GM23338 (cell line): ENCODE measurements around the gene FBXL20. TPM values are rescaled to one million over a fixed set of nuclear protein-coding genes. Genes with fewer than 3 reads are reported as not detected.

ENCODE experiments used
- ATAC-seq: fragments of 200-7000 bp; cut with Tn5 transposase; 3 replicates; pipeline ENCODE4 v1.9.1; 2020
- DNase-seq: peaks from one replicate; pipeline ENCODE4 v3.0.0-alpha.2; 2015; ENCODE audit warnings: low spot score
- H2AFZ ChIP-seq: fragments of 200-600 bp; sonication (generic); 2 replicates; pipeline ENCODE4 v1.8.0; 2016; ENCODE audit warnings: antibody characterized with exemption, mild to moderate bottlenecking, moderate library complexity
- H3F3A ChIP-seq: fragments of 200-600 bp; sonication (generic); replicated peaks from 2 replicates; pipeline ENCODE4 v1.8.0; 2017; ENCODE audit warnings: antibody characterized with exemption, mixed run types, low read depth
- H3K27ac ChIP-seq: fragments of 200-600 bp; sonication (generic); 2 replicates; pipeline ENCODE4 v1.6.1; 2016; ENCODE audit warnings: low read depth
- H3K27me3 ChIP-seq: fragments of 200-600 bp; sonication (generic); 2 replicates; pipeline ENCODE4 v1.8.0; 2016; ENCODE audit warnings: mild to moderate bottlenecking, mixed run types, moderate library complexity; ENCODE audit not compliant: insufficient read depth
- H3K36me3 ChIP-seq: fragments of 200-600 bp; sonication (generic); 2 replicates; pipeline ENCODE4 v1.8.0; 2016; ENCODE audit warnings: mild to moderate bottlenecking; ENCODE audit not compliant: insufficient read depth
- H3K4me1 ChIP-seq: fragments of 200-600 bp; sonication (generic); 2 replicates; pipeline ENCODE4 v1.8.0; 2016; ENCODE audit warnings: mild to moderate bottlenecking, moderate library complexity; ENCODE audit not compliant: insufficient read depth
- H3K4me2 ChIP-seq: fragments of 200-600 bp; sonication (generic); 2 replicates; pipeline ENCODE4 v1.7.1; 2017; ENCODE audit warnings: mixed run types
- H3K4me3 ChIP-seq: fragments of 200-600 bp; sonication (generic); 2 replicates; pipeline ENCODE4 v1.6.1; 2016; ENCODE audit warnings: mixed run types
- H3K79me2 ChIP-seq: fragments of 200-600 bp; sonication (generic); replicated peaks from 2 replicates; pipeline ENCODE4 v1.8.0; 2017; ENCODE audit warnings: mild to moderate bottlenecking; ENCODE audit not compliant: insufficient read depth
- H3K9me2 ChIP-seq: fragments of 200-600 bp; sonication (generic); 2 replicates; pipeline ENCODE4 v1.8.0; 2017; ENCODE audit not compliant: insufficient read depth
- H4K20me1 ChIP-seq: fragments of 200-600 bp; sonication (generic); replicated peaks from 2 replicates; pipeline ENCODE4 v1.8.0; 2017; ENCODE audit warnings: mild to moderate bottlenecking; ENCODE audit not compliant: insufficient read depth
- H3K27ac Mint-ChIP-seq: 2 replicates; pipeline ENCODE4 v1.8.0; 2020; ENCODE audit warnings: inconsistent platforms, mild to moderate bottlenecking, moderate library complexity, mixed read lengths
- H3K27me3 Mint-ChIP-seq: 3 replicates; pipeline ENCODE4 v1.8.0; 2022; ENCODE audit warnings: low read depth, mild to moderate bottlenecking, moderate library complexity, mixed read lengths, inconsistent platforms; ENCODE audit not compliant: insufficient read depth, poor library complexity
- H3K36me3 Mint-ChIP-seq: 3 replicates; pipeline ENCODE4 v1.8.0; 2021; ENCODE audit warnings: low read depth, mild to moderate bottlenecking, inconsistent platforms, moderate library complexity, mixed read lengths
- H3K4me1 Mint-ChIP-seq: 3 replicates; pipeline ENCODE4 v1.8.0; 2020; ENCODE audit warnings: mild to moderate bottlenecking, inconsistent platforms, mixed read lengths
- H3K4me3 Mint-ChIP-seq: 3 replicates; pipeline ENCODE4 v1.8.0; 2021; ENCODE audit warnings: moderate library complexity, mild to moderate bottlenecking, inconsistent platforms, mixed read lengths
- H3K9me3 Mint-ChIP-seq: 3 replicates; pipeline ENCODE4 v1.8.0; 2020; ENCODE audit warnings: moderate library complexity, mild to moderate bottlenecking, inconsistent platforms, mixed read lengths
- CREB1 ChIP-seq: fragments of 250-450 bp; sonication (Bioruptor Pico); IDR thresholded peaks from 2 replicates; pipeline ENCODE4 v1.5.0; 2020; ENCODE audit warnings: low read depth, mild to moderate bottlenecking, moderate library complexity
- EZH2phosphoT487 ChIP-seq: fragments of 200-600 bp; sonication (generic); IDR thresholded peaks from one replicate; pipeline ENCODE4 v1.8.1; 2018; ENCODE audit warnings: antibody characterized with exemption; ENCODE audit not compliant: unreplicated experiment
- JUNB ChIP-seq: IDR thresholded peaks from one replicate; pipeline ENCODE4 v1.6.1; 2016; ENCODE audit warnings: antibody characterized with exemption; ENCODE audit not compliant: unreplicated experiment
- NANOG ChIP-seq: IDR thresholded peaks from 2 replicates; pipeline ENCODE4 v1.6.1; 2016; ENCODE audit warnings: antibody characterized with exemption, borderline replicate concordance
- POLR2AphosphoS5 ChIP-seq: IDR thresholded peaks from 2 replicates; pipeline ENCODE4 v1.6.1; 2016; ENCODE audit warnings: antibody characterized with exemption, low read depth
- STAT1 ChIP-seq: IDR thresholded peaks from one replicate; pipeline ENCODE4 v1.6.1; 2016; ENCODE audit warnings: antibody characterized with exemption; ENCODE audit not compliant: unreplicated experiment
- ZNF114 ChIP-seq: fragments of 250-450 bp; sonication (Bioruptor Pico); IDR thresholded peaks from 2 replicates; pipeline ENCODE4 v1.5.0; 2020; ENCODE audit warnings: mild to moderate bottlenecking, moderate library complexity
- ZNF331 ChIP-seq: fragments of 250-450 bp; sonication (Bioruptor Pico); IDR thresholded peaks from 2 replicates; pipeline ENCODE4 v1.5.0; 2020; ENCODE audit warnings: low read depth, mild to moderate bottlenecking, moderate library complexity
- polyA plus RNA-seq: library from polyadenylated mRNA; unstranded; fragments of >200 nt; fragmentation: Nextera tagmentation; extraction: Ambion mirVana; gene quantifications from 2 replicates; pipeline ENCODE4 v1.2.1, GENCODE V29; 2016
- total RNA-seq: library from RNA; depleted of rRNA; stranded (reverse); fragments of >200 nt; shearing (Covaris generic); gene quantifications from 2 replicates; pipeline ENCODE4 v1.2.3, GENCODE V29; 2014
- TF ChIP-seq, protein P1 (sequence below), 2 experiments: fragments of 200-600 bp in 1 of 2; sonication (generic) in 1 of 2; conservative IDR thresholded peaks; 2 replicates each; pipeline versions ENCODE4 v1.5.1 to v1.6.1; 2016 to 2017; ENCODE audit warnings: antibody characterized with exemption in 2 of 2, low read depth in 2 of 2, mild to moderate bottlenecking in 2 of 2, moderate library complexity in 1 of 2
- TF ChIP-seq, protein P2 (sequence below): IDR thresholded peaks from one replicate; pipeline ENCODE4 v1.6.1; 2018; ENCODE audit warnings: antibody characterized with exemption; ENCODE audit not compliant: unreplicated experiment

Gene FBXL20
- total and polyA plus RNA-seq, 2 experiments from 2014 or later = 2.9 to 6.9 TPM

DNA sequence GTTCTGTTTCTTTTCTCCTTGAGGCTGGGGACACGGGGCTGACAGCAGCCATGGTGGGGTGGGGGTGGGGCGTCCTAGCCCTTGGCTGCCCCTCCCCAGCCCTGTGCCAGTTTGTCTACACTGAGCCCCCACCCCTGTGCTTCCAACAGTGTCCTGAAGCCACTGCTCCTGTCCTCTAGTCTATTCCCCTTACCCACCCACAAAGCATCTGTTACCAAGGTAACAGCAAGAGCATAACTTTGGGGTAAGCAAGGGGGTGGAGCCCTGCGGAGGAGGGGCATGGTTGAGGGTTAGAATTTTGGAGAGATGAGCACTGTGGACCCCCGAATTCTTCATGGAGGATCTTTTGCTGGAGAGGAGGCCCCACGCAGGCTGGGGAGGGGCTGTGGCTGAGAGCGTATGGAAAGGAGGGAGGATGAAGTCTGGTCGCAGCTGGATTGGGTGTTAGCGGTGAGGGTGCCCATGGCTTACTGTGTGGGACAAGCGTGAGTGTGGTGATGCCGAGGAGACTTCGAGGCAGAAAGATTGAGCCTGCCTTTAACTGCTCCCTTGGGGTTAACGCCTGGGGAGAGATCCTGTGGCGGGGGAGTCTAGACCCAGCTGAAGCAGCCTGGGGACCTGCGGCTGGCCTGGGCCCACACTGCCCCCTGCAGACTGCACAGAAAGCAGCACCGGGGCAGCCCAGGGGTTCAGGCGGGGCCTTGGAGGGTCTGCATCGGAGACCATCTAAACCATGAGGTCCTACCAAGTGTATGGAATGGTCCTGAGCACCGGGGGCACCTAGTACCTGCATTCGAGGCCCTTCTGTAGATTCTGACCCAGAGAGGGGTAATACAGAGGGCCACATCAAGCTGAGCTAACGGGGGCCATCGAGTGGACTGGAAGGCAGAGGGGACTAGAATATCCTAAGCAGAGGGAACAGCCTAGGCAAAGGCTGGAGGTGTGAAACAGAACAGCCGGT lies 169.6 kb downstream of the FBXL20 start:
- no peaks in the 10 kb centered on the region for H3K9me3 Mint-ChIP-seq
- H3K4me3 ChIP-seq = peak overlapping the region; percentile 57
- H3F3A ChIP-seq = peaks cover 14% of the 10 kb centered on the region; the same call in 1 of the 2 replicates
- peaks cover 9% of the 10 kb centered on the region for H3K4me1 ChIP-seq
- ATAC-seq = peak; percentile 83
- H3K36me3 ChIP-seq = no peaks in the 10 kb centered on the region
- H2AFZ ChIP-seq = peak overlapping the region; percentile 99
- H3K27ac ChIP-seq = no peak overlapping the region
- H4K20me1 ChIP-seq = no peaks in the 10 kb centered on the region
- H3K4me1 Mint-ChIP-seq = peaks cover 21% of the 10 kb centered on the region
- peak; percentile 80 for DNase-seq
- no peaks in the 10 kb centered on the region for H3K79me2 ChIP-seq
- H3K4me2 ChIP-seq = peak overlapping the region; percentile 95
- peak overlapping the region; percentile 55 for H3K4me3 Mint-ChIP-seq
- TF ChIP-seq ZNF331 (CRISPR knock-in tag) = no peak
- TF ChIP-seq, protein P1, sequence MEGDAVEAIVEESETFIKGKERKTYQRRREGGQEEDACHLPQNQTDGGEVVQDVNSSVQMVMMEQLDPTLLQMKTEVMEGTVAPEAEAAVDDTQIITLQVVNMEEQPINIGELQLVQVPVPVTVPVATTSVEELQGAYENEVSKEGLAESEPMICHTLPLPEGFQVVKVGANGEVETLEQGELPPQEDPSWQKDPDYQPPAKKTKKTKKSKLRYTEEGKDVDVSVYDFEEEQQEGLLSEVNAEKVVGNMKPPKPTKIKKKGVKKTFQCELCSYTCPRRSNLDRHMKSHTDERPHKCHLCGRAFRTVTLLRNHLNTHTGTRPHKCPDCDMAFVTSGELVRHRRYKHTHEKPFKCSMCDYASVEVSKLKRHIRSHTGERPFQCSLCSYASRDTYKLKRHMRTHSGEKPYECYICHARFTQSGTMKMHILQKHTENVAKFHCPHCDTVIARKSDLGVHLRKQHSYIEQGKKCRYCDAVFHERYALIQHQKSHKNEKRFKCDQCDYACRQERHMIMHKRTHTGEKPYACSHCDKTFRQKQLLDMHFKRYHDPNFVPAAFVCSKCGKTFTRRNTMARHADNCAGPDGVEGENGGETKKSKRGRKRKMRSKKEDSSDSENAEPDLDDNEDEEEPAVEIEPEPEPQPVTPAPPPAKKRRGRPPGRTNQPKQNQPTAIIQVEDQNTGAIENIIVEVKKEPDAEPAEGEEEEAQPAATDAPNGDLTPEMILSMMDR (conservative IDR thresholded peaks at IDR 0.05; ENCODE audit: low read depth in 2 of 2) = peak; percentile 82 to 93
- H3K9me2 ChIP-seq = no peaks in the 10 kb centered on the region
- H3K27me3 Mint-ChIP-seq = peaks cover 14% of the 10 kb centered on the region
- no peaks in the 10 kb centered on the region for H3K27me3 ChIP-seq
- H3K27ac Mint-ChIP-seq = no peak overlapping the region
- H3K36me3 Mint-ChIP-seq = no peaks in the 10 kb centered on the region

DNA sequence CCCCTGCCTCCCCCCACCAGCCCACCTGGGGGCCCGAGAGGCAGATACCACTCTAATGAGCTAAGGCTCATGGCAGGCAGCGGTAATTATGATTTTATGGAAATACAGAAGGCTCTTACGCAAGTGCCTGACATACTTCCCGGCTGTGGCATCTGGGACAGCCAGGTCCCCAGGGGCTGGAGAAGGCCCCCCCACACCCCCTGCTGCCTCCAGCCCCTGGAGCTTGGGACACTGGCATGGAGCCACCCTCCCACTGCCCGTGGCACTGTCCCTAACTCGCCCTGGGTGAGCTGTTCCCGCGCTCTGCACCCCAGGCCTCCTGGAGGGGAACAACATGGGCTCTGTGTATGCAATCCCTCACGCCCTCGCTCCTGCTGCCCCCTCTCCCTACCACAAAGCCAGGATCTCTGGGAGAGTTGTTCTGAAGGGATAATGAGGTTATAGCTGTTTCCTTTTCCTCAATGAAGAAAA lies 170.3 kb downstream of the FBXL20 start:
- Histone ChIP-seq H2AFZ (peak overlapping the region; percentile 99), H3K4me2 (peak overlapping the region; percentile 95), H3F3A (peaks cover 13% of the 10 kb centered on the region; the same call in 1 of the 2 replicates), H3K27ac (no peak overlapping the region), H4K20me1 (no peaks in the 10 kb centered on the region), H3K9me2 (no peaks in the 10 kb centered on the region), H3K36me3 (no peaks in the 10 kb centered on the region), H3K27me3 (peaks cover 7% of the 10 kb centered on the region; the same call in 1 of the 2 replicates), H3K79me2 (no peaks in the 10 kb centered on the region), H3K4me1 (peaks cover 9% of the 10 kb centered on the region), H3K4me3 (peak overlapping the region; percentile 57; the same call in 1 of the 2 replicates)
- Mint-ChIP-seq H3K27me3 (peaks cover 16% of the 10 kb centered on the region), H3K36me3 (no peaks in the 10 kb centered on the region), H3K4me1 (peaks cover 23% of the 10 kb centered on the region), H3K27ac (no peak overlapping the region), H3K9me3 (no peaks in the 10 kb centered on the region), H3K4me3 (no peak overlapping the region)
- ATAC-seq (no peak; the same call in 2 of the 3 replicates), DNase-seq (no peak)
- no peak for TF ChIP-seq ZNF114 (CRISPR knock-in tag)
- TF ChIP-seq POLR2AphosphoS5 = no peak
- TF ChIP-seq STAT1 = no peak
- no peak for TF ChIP-seq JUNB
- no peak for TF ChIP-seq ZNF331 (CRISPR knock-in tag)
- no peak for TF ChIP-seq EZH2phosphoT487
- TF ChIP-seq, protein P2, sequence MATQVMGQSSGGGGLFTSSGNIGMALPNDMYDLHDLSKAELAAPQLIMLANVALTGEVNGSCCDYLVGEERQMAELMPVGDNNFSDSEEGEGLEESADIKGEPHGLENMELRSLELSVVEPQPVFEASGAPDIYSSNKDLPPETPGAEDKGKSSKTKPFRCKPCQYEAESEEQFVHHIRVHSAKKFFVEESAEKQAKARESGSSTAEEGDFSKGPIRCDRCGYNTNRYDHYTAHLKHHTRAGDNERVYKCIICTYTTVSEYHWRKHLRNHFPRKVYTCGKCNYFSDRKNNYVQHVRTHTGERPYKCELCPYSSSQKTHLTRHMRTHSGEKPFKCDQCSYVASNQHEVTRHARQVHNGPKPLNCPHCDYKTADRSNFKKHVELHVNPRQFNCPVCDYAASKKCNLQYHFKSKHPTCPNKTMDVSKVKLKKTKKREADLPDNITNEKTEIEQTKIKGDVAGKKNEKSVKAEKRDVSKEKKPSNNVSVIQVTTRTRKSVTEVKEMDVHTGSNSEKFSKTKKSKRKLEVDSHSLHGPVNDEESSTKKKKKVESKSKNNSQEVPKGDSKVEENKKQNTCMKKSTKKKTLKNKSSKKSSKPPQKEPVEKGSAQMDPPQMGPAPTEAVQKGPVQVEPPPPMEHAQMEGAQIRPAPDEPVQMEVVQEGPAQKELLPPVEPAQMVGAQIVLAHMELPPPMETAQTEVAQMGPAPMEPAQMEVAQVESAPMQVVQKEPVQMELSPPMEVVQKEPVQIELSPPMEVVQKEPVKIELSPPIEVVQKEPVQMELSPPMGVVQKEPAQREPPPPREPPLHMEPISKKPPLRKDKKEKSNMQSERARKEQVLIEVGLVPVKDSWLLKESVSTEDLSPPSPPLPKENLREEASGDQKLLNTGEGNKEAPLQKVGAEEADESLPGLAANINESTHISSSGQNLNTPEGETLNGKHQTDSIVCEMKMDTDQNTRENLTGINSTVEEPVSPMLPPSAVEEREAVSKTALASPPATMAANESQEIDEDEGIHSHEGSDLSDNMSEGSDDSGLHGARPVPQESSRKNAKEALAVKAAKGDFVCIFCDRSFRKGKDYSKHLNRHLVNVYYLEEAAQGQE = no peak
- TF ChIP-seq NANOG = no peak
- TF ChIP-seq CREB1 = no peak
